HUES64 (cell line): ENCODE data around the gene SLC45A1.

ENCODE experiments used
- H3K27ac ChIP-seq: 2 replicates; pipeline ENCODE4 v1.7.0; 2013; ENCODE audit warnings: low read depth, low read length, inconsistent platforms
- H3K27me3 ChIP-seq: 2 replicates; pipeline ENCODE4 v1.6.1; 2013; ENCODE audit warnings: mild to moderate bottlenecking, low read length; ENCODE audit not compliant: insufficient read depth
- H3K36me3 ChIP-seq: 2 replicates; pipeline ENCODE4 v1.6.1; 2013; ENCODE audit warnings: mild to moderate bottlenecking, low read length; ENCODE audit not compliant: insufficient read depth
- H3K4me1 ChIP-seq: 2 replicates; pipeline ENCODE4 v1.6.1; 2013; ENCODE audit warnings: mild to moderate bottlenecking, low read length, moderate library complexity; ENCODE audit not compliant: insufficient read depth
- H3K4me3 ChIP-seq: 2 replicates; pipeline ENCODE4 v1.5.1; 2013; ENCODE audit warnings: mild to moderate bottlenecking, low read length, moderate library complexity
- H3K9ac ChIP-seq: 2 replicates; pipeline ENCODE4 v1.6.1; 2013; ENCODE audit warnings: mild to moderate bottlenecking, low read depth, low read length
- H3K9me3 ChIP-seq: 2 replicates; pipeline ENCODE4 v1.6.1; 2013; ENCODE audit warnings: low read depth, low read length; ENCODE audit not compliant: insufficient read depth
- WGBS: fragments of 150-250, 120-280 bp; methylation state at CpG from one replicate; pipeline ENCODE4 v1.1.7; 2013; ENCODE audit warnings: missing lambda C conversion rate; 5-methylcytosine and 5-hydroxymethylcytosine counted together

The SLC45A1 gene

GRCh38 chr1:8339203-8339600, 21.3 kb downstream of the SLC45A1 start:
- no peak overlapping the region for H3K27ac ChIP-seq
- H3K27me3 ChIP-seq, result no peaks in the 10 kb centered on the region
- WGBS, result 94% methylated on average over 13 of the region's 13 CpGs
- H3K4me3 ChIP-seq, result no peak overlapping the region
- no peaks in the 10 kb centered on the region for H3K36me3 ChIP-seq
- H3K4me1 ChIP-seq, result no peaks in the 10 kb centered on the region
- H3K9ac ChIP-seq, result no peak overlapping the region
- H3K9me3 ChIP-seq, result no peaks in the 10 kb centered on the region

GRCh38 chr1:8340448-8340847, 22.5 kb downstream of the SLC45A1 start:
- H3K4me1 ChIP-seq, result no peaks in the 10 kb centered on the region
- 90% methylated on average over 6 of the region's 6 CpGs for WGBS
- H3K27ac ChIP-seq, result no peak overlapping the region
- H3K27me3 ChIP-seq, result no peaks in the 10 kb centered on the region
- no peaks in the 10 kb centered on the region for H3K36me3 ChIP-seq
- H3K4me3 ChIP-seq, result no peak overlapping the region
- H3K9me3 ChIP-seq, result no peaks in the 10 kb centered on the region
- H3K9ac ChIP-seq, result no peak overlapping the region

GRCh38 chr1:8342325-8342724, 24.4 kb downstream of the SLC45A1 start:
- Histone ChIP-seq H3K9ac (no peak overlapping the region), H3K4me1 (no peaks in the 10 kb centered on the region), H3K36me3 (no peaks in the 10 kb centered on the region), H3K4me3 (no peak overlapping the region), H3K27ac (no peak overlapping the region), H3K9me3 (no peaks in the 10 kb centered on the region), H3K27me3 (no peaks in the 10 kb centered on the region)
- 93% methylated on average over 10 of the region's 10 CpGs for WGBS

GRCh38 chr1:8343044-8343443, 25.1 kb downstream of the SLC45A1 start:
- Histone ChIP-seq H3K9me3 (no peaks in the 10 kb centered on the region), H3K4me3 (no peak overlapping the region), H3K27me3 (no peaks in the 10 kb centered on the region), H3K27ac (no peak overlapping the region), H3K4me1 (no peaks in the 10 kb centered on the region), H3K36me3 (no peaks in the 10 kb centered on the region), H3K9ac (no peak overlapping the region)
- 92% methylated on average over 11 of the region's 11 CpGs for WGBS

- Histone ChIP-seq H3K27me3 (no peaks in the 10 kb centered on the region), H3K4me3 (no peak overlapping the region), H3K9ac (no peak overlapping the region), H3K9me3 (no peaks in the 10 kb centered on the region), H3K4me1 (0 out of 2 replicates have a peak, but pooled peaks cover under 1% of the 10 kb centered on the region), H3K36me3 (no peaks in the 10 kb centered on the region), H3K27ac (no peak overlapping the region)
- 91% methylated on average over 32 of the region's 32 CpGs for WGBS
Measured at GRCh38 chr1:8343464-8344001, 25.6 kb downstream of the SLC45A1 start.

GRCh38 chr1:8344893-8345507, 27.1 kb downstream of the SLC45A1 start:
- Histone ChIP-seq H3K36me3 (no peaks in the 10 kb centered on the region), H3K27ac (no peak overlapping the region), H3K9me3 (no peaks in the 10 kb centered on the region), H3K4me3 (no peak overlapping the region), H3K27me3 (no peaks in the 10 kb centered on the region), H3K4me1 (0 out of 2 replicates have a peak, but pooled peaks cover 4% of the 10 kb centered on the region), H3K9ac (no peak overlapping the region)
- WGBS, result 91% methylated on average over 10 of the region's 10 CpGs

- no peak overlapping the region for H3K4me3 ChIP-seq
- H3K4me1 ChIP-seq, result 0 out of 2 replicates have a peak, but pooled peaks cover 4% of the 10 kb centered on the region
- H3K27ac ChIP-seq, result no peak overlapping the region
- H3K9me3 ChIP-seq, result no peaks in the 10 kb centered on the region
- no peaks in the 10 kb centered on the region for H3K27me3 ChIP-seq
- H3K9ac ChIP-seq, result no peak overlapping the region
- H3K36me3 ChIP-seq, result no peaks in the 10 kb centered on the region
- whole genome bisulfite sequencing, result 94% methylated on average over 18 of the region's 18 CpGs
Measured at GRCh38 chr1:8345621-8346415, 27.9 kb downstream of the SLC45A1 start.

GRCh38 chr1:8347635-8348034, 29.7 kb downstream of the SLC45A1 start:
- H3K4me1 ChIP-seq, result peaks cover 7% of the 10 kb centered on the region; the same call in 1 of the 2 replicates
- H3K9me3 ChIP-seq, result no peaks in the 10 kb centered on the region
- H3K27ac ChIP-seq, result no peak overlapping the region
- 84% methylated on average over 15 of the region's 15 CpGs for WGBS
- no peak overlapping the region for H3K4me3 ChIP-seq
- H3K27me3 ChIP-seq, result no peaks in the 10 kb centered on the region
- H3K36me3 ChIP-seq, result 0 out of 2 replicates have a peak, but pooled peaks cover 3% of the 10 kb centered on the region
- H3K9ac ChIP-seq, result no peak overlapping the region

- Histone ChIP-seq H3K9ac (no peak overlapping the region), H3K4me3 (no peak overlapping the region), H3K36me3 (peaks cover 6% of the 10 kb centered on the region), H3K4me1 (peaks cover 7% of the 10 kb centered on the region; the same call in 1 of the 2 replicates), H3K9me3 (no peaks in the 10 kb centered on the region), H3K27me3 (no peaks in the 10 kb centered on the region), H3K27ac (no peak overlapping the region)
- 90% methylated on average over 21 of the region's 21 CpGs for WGBS
Measured at GRCh38 chr1:8348047-8348776, 30.3 kb downstream of the SLC45A1 start.

GRCh38 chr1:8348777-8349472, 31.0 kb downstream of the SLC45A1 start:
- no peak overlapping the region for H3K27ac ChIP-seq
- peaks cover 7% of the 10 kb centered on the region; the same call in 1 of the 2 replicates for H3K4me1 ChIP-seq
- H3K9ac ChIP-seq, result no peak overlapping the region
- H3K27me3 ChIP-seq, result no peaks in the 10 kb centered on the region
- 36% methylated on average over 21 of the region's 21 CpGs for WGBS
- H3K9me3 ChIP-seq, result no peaks in the 10 kb centered on the region
- H3K36me3 ChIP-seq, result peaks cover 13% of the 10 kb centered on the region
- no peak overlapping the region for H3K4me3 ChIP-seq
